GM12872 (cell line): ENCODE results near the gene NFE2L2.

ENCODE experiments used
- TF ChIP-seq, protein P1 (sequence below): IDR thresholded peaks from 3 replicates; pipeline ENCODE4 v1.5.1; 2011; ENCODE audit warnings: low read depth, mild to moderate bottlenecking, low read length, moderate library complexity; ENCODE audit not compliant: insufficient read depth

The NFE2L2 gene

DNA sequence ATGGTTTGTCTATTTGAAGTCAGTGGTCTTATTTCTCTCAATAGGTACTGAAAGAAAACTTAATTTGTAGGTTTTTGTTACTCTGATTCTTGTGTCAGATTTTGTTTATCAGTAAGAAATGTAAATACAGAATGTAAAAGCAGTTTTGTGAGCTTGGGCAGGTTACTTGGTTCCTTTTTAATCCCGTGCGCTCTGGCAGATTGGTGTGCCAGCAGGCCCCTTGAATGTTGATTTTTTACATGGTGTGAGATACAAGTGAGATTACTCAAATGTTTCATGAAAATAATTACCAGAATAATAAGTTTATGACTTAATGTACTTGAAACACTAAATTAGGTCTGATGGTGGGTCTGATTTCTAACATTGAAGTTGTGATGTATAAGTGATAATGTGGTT, 38.6 kb downstream of the NFE2L2 start:
- TF ChIP-seq, protein P1, sequence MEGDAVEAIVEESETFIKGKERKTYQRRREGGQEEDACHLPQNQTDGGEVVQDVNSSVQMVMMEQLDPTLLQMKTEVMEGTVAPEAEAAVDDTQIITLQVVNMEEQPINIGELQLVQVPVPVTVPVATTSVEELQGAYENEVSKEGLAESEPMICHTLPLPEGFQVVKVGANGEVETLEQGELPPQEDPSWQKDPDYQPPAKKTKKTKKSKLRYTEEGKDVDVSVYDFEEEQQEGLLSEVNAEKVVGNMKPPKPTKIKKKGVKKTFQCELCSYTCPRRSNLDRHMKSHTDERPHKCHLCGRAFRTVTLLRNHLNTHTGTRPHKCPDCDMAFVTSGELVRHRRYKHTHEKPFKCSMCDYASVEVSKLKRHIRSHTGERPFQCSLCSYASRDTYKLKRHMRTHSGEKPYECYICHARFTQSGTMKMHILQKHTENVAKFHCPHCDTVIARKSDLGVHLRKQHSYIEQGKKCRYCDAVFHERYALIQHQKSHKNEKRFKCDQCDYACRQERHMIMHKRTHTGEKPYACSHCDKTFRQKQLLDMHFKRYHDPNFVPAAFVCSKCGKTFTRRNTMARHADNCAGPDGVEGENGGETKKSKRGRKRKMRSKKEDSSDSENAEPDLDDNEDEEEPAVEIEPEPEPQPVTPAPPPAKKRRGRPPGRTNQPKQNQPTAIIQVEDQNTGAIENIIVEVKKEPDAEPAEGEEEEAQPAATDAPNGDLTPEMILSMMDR, result no peak

DNA sequence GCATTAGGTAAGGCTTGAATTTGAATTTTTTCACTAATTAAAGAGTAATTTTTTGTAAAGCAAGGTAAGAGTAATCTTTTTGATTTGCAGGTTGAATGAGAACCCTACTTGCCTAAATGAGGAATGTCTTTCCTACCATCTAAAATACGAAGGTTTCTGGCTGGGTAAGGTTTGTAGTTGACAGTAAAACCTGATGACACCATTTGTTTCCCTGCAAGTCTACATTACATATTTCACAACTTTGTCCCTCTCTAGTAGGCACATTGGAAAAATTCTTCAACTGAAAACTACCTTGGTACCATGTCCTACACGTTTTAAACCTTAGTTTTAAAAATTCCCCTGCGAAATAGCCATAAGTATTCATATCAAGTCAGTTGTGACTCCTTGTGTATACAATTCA, 42.6 kb downstream of the NFE2L2 start:
- TF ChIP-seq, protein P1, result no peak

DNA sequence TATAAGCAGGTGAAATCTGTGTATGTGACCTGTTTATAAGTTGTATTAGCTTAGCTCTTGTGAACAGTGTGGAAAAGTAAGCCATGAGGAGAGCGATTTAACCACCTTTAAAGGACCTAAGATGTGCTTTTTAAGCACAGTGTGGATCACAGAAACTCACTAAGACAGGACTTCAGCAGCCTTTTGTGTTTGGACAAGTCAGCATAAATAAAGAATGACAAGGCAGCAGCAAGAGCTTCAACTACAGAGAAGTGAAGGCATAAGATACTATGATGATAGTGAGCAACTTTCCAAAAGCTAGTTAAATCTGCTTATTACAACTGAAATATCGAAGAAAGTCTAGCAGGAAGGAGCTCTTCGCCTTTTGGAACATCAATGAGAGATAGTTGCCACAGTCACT, 43.0 kb downstream of the NFE2L2 start:
- TF ChIP-seq, protein P1, result no peak

DNA sequence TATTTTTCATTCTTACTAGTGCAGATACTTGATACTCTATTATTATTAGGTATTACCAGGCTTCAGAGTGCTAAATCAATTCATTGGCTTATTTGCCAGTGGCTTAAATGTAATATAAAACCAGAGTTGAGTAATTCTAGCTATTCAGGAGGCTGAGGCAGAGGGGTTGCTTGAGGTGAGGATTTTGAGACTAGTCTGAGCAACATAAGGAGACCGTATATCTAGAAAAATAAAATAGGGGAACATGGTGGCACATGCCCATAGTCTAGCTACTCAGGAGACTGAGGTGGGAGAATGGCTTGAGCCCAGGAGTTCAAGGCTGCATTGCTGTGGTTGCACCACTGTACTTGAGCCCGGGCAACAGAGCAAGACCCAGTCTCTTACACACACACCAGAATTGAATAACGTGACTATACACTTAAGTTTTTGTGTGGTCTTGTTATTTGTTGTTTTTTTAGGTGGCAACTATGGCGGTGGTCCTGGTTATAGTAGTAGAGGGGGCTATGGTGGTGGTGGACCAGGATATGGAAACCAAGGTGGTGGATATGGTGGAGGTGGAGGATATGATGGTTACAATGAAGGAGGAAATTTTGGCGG, 47.2 kb downstream of the NFE2L2 start:
- TF ChIP-seq, protein P1, result no peak

DNA sequence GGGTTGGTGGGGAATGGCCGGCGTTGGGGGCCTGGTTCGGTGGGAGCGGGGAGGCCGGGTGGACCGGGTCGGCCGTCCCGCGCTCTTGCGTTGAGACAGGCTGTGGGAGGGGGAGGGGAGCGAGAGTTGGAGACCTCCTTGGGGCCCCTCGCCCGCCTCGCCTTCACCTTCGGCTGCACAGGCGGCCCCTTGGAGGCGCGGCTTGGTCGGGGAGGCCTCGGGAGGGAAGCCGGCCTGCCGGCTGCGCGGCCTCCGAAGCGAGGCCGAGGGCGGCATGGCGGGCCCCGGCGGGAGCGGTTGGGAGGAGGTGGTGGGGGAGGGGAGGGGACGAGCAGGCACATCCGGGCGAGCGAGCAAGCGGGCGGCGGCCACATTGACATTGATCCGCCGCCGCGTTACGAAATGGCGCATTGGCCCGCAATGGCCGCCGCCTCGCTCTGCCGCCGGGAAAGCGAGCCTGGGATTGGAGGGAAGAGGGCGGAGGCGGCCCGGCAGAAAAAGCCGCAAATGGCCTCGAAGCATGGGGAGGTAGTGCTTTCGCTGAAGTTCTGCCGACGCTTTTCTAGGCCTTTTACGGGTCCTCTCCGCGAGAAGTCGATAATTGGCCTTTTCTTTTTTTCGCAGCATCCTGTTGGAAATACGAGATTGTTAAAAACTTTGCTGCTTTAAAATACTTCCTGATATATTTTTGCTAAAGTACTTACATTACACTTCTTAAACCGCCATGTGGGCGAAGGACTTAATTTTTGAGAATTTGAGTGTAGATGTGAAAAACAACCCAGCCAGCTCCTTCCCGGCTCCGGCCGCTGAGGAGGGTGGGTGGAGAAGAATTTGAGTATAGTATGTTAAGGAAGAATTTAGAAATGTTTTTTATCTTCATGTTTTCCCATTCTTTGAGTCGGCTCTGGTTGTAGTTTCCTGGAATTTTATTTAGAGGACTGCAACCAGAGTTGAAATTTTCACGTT, 51.4 kb downstream of the NFE2L2 start:
- TF ChIP-seq, protein P1, result no peak

DNA sequence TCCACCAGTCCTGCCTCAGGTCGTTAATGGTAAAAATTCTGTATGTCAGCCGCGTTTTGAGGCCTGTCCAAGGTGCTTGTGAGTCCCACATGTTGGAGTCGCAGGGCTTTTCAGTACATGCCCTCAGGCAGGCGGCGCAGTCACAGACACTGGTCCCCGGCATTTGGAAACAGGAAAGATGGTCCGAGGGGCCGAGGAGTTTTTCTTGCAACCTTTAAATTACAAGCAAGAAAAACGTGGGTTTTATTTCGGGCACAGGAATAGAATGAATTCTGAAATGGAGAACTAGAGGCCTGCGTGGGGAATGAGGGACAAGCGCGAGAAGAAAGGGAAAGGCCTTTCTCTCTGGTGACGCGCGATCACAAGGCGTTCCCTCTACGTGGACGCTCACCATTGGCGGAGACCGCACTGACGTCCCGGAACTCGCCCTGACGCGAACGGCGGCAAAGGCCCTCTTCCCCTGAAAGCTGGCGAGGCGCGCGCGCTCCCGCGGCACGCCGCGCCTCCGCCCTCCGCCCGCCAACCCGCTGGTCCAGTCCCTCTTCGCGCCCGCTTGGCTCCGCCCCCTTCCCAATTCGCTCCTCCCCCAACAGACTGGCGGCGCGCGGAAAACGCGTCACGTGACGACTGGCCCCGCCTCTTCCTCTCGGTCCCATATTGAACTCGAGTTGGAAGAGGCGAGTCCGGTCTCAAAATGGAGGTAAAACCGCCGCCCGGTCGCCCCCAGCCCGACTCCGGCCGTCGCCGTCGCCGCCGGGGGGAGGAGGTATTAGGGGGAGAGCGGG, 52.2 kb downstream of the NFE2L2 start, which contains the start of gene HNRNPA3:
HNRNPA3 (plus strand) TSS at position 689 of the 785 bp plus-strand sequence; CDS start at position 695, 6 bp downstream.
- TF ChIP-seq, protein P1, result 0 out of 3 replicates have a peak, but pooled peaks have one; percentile 14
